ENCODE data around the gene HDAC2.

GRCh38 chr6:114009192-114009591, 38.2 kb upstream of the HDAC2 start:
- TF ChIP-seq REST (IDR thresholded peaks at IDR 0.05; ENCODE audit: unreplicated experiment) (no peak), CTCF (conservative IDR thresholded peaks at IDR 0.05; ENCODE audit: low read depth in 2 of 2) (no peak), CREB1 (CRISPR knock-in tag; IDR thresholded peaks at IDR 0.05; ENCODE audit: low read depth) (no peak), POLR2AphosphoS5 (IDR thresholded peaks at IDR 0.05; ENCODE audit: low read depth) (no peak), EZH2 (IDR thresholded peaks at IDR 0.05; ENCODE audit: low read depth, unreplicated experiment) (no peak), EZH2phosphoT487 (IDR thresholded peaks at IDR 0.05; ENCODE audit: unreplicated experiment) (no peak), JUNB (IDR thresholded peaks at IDR 0.05; ENCODE audit: unreplicated experiment) (no peak), ZNF462 (CRISPR knock-in tag; IDR thresholded peaks at IDR 0.05) (no peak), NANOG (IDR thresholded peaks at IDR 0.05; ENCODE audit: borderline replicate concordance) (peak; percentile 75), ZNF114 (CRISPR knock-in tag; IDR thresholded peaks at IDR 0.05) (no peak), ZNF331 (CRISPR knock-in tag; IDR thresholded peaks at IDR 0.05; ENCODE audit: low read depth) (no peak), STAT1 (IDR thresholded peaks at IDR 0.05; ENCODE audit: unreplicated experiment) (no peak)
